Neural progenitor cell (in vitro differentiated cells): ENCODE results near the gene PODN. TPM values are rescaled to one million over a fixed set of nuclear protein-coding genes. Genes with fewer than 3 reads are reported as not detected.

Experiments used
- DNase-seq: peaks from one replicate; pipeline ENCODE4 v3.0.0-alpha.2; 2016; ENCODE audit warnings: low spot score
- H2AFZ ChIP-seq: fragments of 200-600 bp; sonication (generic); replicated peaks from 2 replicates; pipeline ENCODE4 v1.6.1; 2016; ENCODE audit warnings: antibody characterized with exemption
- H3F3A ChIP-seq: fragments of 200-600 bp; sonication (generic); 2 replicates; pipeline ENCODE4 v1.6.1; 2016; ENCODE audit warnings: antibody characterized with exemption, low read depth
- H3K27ac ChIP-seq: fragments of 200-600 bp; sonication (generic); 2 replicates; pipeline ENCODE4 v1.5.1; 2016; ENCODE audit warnings: mild to moderate bottlenecking
- H3K27me3 ChIP-seq: fragments of 200-600 bp; sonication (generic); 2 replicates; pipeline ENCODE4 v1.6.1; 2016; ENCODE audit warnings: mild to moderate bottlenecking, moderate library complexity
- H3K36me3 ChIP-seq: fragments of 200-600 bp; sonication (generic); 2 replicates; pipeline ENCODE4 v1.5.1; 2016
- H3K4me1 ChIP-seq: fragments of 200-600 bp; sonication (generic); 2 replicates; pipeline ENCODE4 v1.6.1; 2016; ENCODE audit warnings: mixed run types
- H3K4me2 ChIP-seq: fragments of 200-600 bp; sonication (generic); 2 replicates; pipeline ENCODE4 v1.6.1; 2016
- H3K4me3 ChIP-seq: fragments of 200-600 bp; sonication (generic); 2 replicates; pipeline ENCODE4 v1.5.1; 2016
- H3K79me2 ChIP-seq: fragments of 200-600 bp; sonication (generic); 2 replicates; pipeline ENCODE4 v1.6.1; 2016; ENCODE audit warnings: low read depth
- H3K9ac ChIP-seq: fragments of 200-600 bp; sonication (generic); 2 replicates; pipeline ENCODE4 v1.6.1; 2016
- H3K9me3 ChIP-seq: fragments of 200-600 bp; sonication (generic); 2 replicates; pipeline ENCODE4 v1.5.1; 2016; ENCODE audit warnings: low read depth
- H4K20me1 ChIP-seq: fragments of 200-600 bp; sonication (generic); 2 replicates; pipeline ENCODE4 v1.6.1; 2016; ENCODE audit warnings: low read depth
- H3K27ac Mint-ChIP-seq: 3 replicates; pipeline ENCODE4 v1.8.0; 2021; ENCODE audit warnings: mixed read lengths
- H3K27me3 Mint-ChIP-seq: 2 replicates; pipeline ENCODE4 v1.8.0; 2022; ENCODE audit warnings: low read depth, mild to moderate bottlenecking, inconsistent platforms, moderate library complexity, mixed read lengths; ENCODE audit not compliant: insufficient read depth
- H3K36me3 Mint-ChIP-seq: 3 replicates; pipeline ENCODE4 v1.8.0; 2021; ENCODE audit warnings: mixed read lengths
- H3K4me1 Mint-ChIP-seq: 3 replicates; pipeline ENCODE4 v1.8.0; 2021; ENCODE audit warnings: mixed read lengths
- H3K4me3 Mint-ChIP-seq: 3 replicates; pipeline ENCODE4 v1.8.0; 2021; ENCODE audit warnings: mild to moderate bottlenecking, moderate library complexity, mixed read lengths
- H3K9me3 Mint-ChIP-seq: 3 replicates; pipeline ENCODE4 v1.8.0; 2020; ENCODE audit warnings: mixed read lengths
- CTCF ChIP-seq: fragments of 200-600 bp; sonication (generic); IDR thresholded peaks from 2 replicates; pipeline ENCODE4 v1.5.1; 2017; ENCODE audit warnings: antibody characterized with exemption, mild to moderate bottlenecking
- EZH2 ChIP-seq: fragments of 200-600 bp; sonication (generic); IDR thresholded peaks from 2 replicates; pipeline ENCODE4 v1.6.1; 2017; ENCODE audit warnings: antibody characterized with exemption, mild to moderate bottlenecking, moderate library complexity
- EZH2phosphoT487 ChIP-seq: fragments of 200-600 bp; sonication (generic); IDR thresholded peaks from 2 replicates; pipeline ENCODE4 v1.6.1; 2017; ENCODE audit warnings: antibody characterized with exemption
- total RNA-seq: library from RNA; depleted of rRNA; stranded (reverse); fragments of >200 nt; gene quantifications from 2 replicates; pipeline ENCODE4 v1.2.3, GENCODE V29; 2015; ENCODE audit warnings: low replicate concordance

Gene PODN
- total RNA-seq, 1 donor from 2014 or later = not detected

GRCh38 chr1:53127546-53127945 lies 65.5 kb downstream of the PODN start:
- no peak overlapping the region for H3K9ac ChIP-seq
- H3K36me3 ChIP-seq = no peaks in the 10 kb centered on the region
- DNase-seq = no peak
- H2AFZ ChIP-seq = no peak overlapping the region
- no peak overlapping the region for H3K27ac ChIP-seq
- Mint-ChIP-seq H3K9me3 (no peaks in the 10 kb centered on the region), H3K36me3 (no peaks in the 10 kb centered on the region), H3K27ac (no peak overlapping the region), H3K4me1 (peaks cover 40% of the 10 kb centered on the region), H3K4me3 (no peak overlapping the region), H3K27me3 (peaks cover 17% of the 10 kb centered on the region)
- H3K4me1 ChIP-seq = peaks cover 18% of the 10 kb centered on the region
- H3K27me3 ChIP-seq = no peaks in the 10 kb centered on the region
- TF ChIP-seq EZH2phosphoT487 (no peak), CTCF (no peak), EZH2 (no peak)
- H3K9me3 ChIP-seq = no peaks in the 10 kb centered on the region
- H3F3A ChIP-seq = no peaks in the 10 kb centered on the region
- no peaks in the 10 kb centered on the region for H3K79me2 ChIP-seq
- H3K4me2 ChIP-seq = no peak overlapping the region
- no peaks in the 10 kb centered on the region for H4K20me1 ChIP-seq
- no peak overlapping the region for H3K4me3 ChIP-seq

GRCh38 chr1:53128401-53128800 lies 66.4 kb downstream of the PODN start:
- Mint-ChIP-seq H3K4me1 (peaks cover 42% of the 10 kb centered on the region), H3K4me3 (no peak overlapping the region), H3K27ac (no peak overlapping the region), H3K9me3 (no peaks in the 10 kb centered on the region), H3K36me3 (no peaks in the 10 kb centered on the region), H3K27me3 (peaks cover 17% of the 10 kb centered on the region)
- DNase-seq = no peak
- Histone ChIP-seq H3K9ac (no peak overlapping the region), H3K79me2 (no peaks in the 10 kb centered on the region), H3K9me3 (no peaks in the 10 kb centered on the region), H3K27ac (no peak overlapping the region), H3K4me2 (no peak overlapping the region), H3K36me3 (no peaks in the 10 kb centered on the region), H3K4me1 (peaks cover 15% of the 10 kb centered on the region), H3K4me3 (no peak overlapping the region), H4K20me1 (no peaks in the 10 kb centered on the region), H2AFZ (no peak overlapping the region), H3F3A (no peaks in the 10 kb centered on the region), H3K27me3 (no peaks in the 10 kb centered on the region)
- no peak for TF ChIP-seq EZH2
- TF ChIP-seq CTCF = no peak
- no peak for TF ChIP-seq EZH2phosphoT487

DNA sequence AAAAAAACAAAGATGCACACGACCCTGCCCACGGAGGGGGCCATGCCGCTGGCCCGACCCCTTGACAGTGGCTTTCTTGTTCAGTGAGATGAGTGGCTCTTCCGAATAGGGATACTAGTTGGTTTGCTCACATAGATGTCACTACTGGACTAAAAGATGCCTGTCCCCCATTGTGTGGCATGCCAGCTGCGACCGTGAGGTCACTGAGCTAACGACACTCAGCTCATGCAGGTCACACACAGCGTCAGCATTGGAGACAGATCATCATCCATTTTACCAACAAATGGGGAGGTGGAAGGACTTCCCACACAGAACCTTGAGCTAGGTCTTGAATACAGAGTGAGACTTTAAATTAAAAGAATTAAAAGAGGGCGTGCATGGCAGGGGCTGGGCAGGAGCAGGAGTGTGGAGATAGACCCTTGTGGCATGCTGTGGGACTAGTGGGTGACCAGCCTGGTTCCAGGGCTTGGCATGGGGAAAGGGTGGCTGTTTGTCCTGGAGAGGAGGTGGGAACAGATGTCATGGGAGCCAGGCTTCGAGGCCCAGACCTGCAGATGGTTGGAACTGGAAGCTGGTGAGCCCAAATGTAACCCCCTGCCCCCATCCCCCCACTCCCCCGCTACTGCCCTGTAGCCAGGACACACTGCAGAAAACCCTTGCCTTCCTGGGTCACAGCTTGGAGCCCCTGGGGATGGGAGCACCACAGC lies 68.0 kb downstream of the PODN start:
- Mint-ChIP-seq H3K4me1 (peaks cover 33% of the 10 kb centered on the region), H3K36me3 (no peaks in the 10 kb centered on the region), H3K27me3 (peaks cover 11% of the 10 kb centered on the region), H3K27ac (peak overlapping the region; percentile 29), H3K9me3 (no peaks in the 10 kb centered on the region), H3K4me3 (no peak overlapping the region)
- Histone ChIP-seq H3K27me3 (no peaks in the 10 kb centered on the region), H3K9me3 (no peaks in the 10 kb centered on the region), H3K79me2 (no peaks in the 10 kb centered on the region), H3F3A (no peaks in the 10 kb centered on the region), H3K36me3 (no peaks in the 10 kb centered on the region), H3K9ac (no peak overlapping the region), H3K4me2 (peak overlapping the region; percentile 38), H4K20me1 (no peaks in the 10 kb centered on the region), H3K27ac (no peak overlapping the region), H3K4me3 (no peak overlapping the region), H2AFZ (no peak overlapping the region), H3K4me1 (peaks cover 15% of the 10 kb centered on the region)
- TF ChIP-seq EZH2phosphoT487 (no peak), CTCF (no peak), EZH2 (no peak)
- DNase-seq = no peak
